GM21619 (cell line): ENCODE data around the gene ARL11.
A peak's percentile ranks its signal among the peaks of the same experiment; 100 is the strongest.
"Not testable (repeated sequence)": the region's sequence is repeated elsewhere in the genome, so short reads cannot be mapped to it uniquely, and the experiment has no call there.

Source experiments
- ATAC-seq: cut with Tn5 transposase; IDR thresholded peaks from one replicate; pipeline ENCODE4 v1.9.1; 2021; ENCODE audit not compliant: unreplicated experiment

The ARL11 gene

GRCh38 chr13:49627831-49628652 lies at the start of gene ARL11:
Gene ARL11, plus strand, starts transcription at chr13:49628507. Its CDS starts 1,941 bp downstream, at chr13:49630448.
- peak; percentile 92 for ATAC-seq

- ATAC-seq = no peak
These were observed 48.8 kb upstream of the ARL11 start for GRCh38 chr13:49579501-49579900.

GRCh38 chr13:49580980-49581680 lies 47.2 kb upstream of the ARL11 start:
- no peak for ATAC-seq

- ATAC-seq = peak; percentile 1
These were observed 43.5 kb upstream of the ARL11 start for GRCh38 chr13:49584771-49585182.

GRCh38 chr13:49585220-49586157 lies 42.8 kb upstream of the ARL11 start, which contains the start of gene RCBTB1:
Gene RCBTB1, minus strand, starts transcription at chr13:49585558. Its CDS starts 18,279 bp downstream, at chr13:49567279.
- ATAC-seq = peak; percentile 91

DNA sequence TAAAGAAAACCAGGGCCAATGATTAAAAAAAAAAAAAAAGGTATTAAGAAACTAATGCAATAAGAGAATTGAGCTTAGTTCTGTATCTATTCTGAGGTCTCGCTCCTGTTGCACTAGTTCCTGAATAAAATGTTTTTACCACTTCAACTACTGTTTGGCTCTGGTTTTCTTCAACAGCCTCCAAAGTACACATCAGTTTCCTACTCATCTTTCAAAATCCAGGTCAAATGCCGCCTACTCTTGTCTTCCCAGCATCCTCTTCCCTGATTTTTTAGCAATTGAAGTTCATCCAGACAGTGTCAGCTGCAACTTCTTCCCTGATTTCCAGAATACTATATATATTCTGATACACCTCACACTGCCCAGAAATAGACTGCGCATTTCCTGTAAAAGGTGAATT lies 41.6 kb upstream of the ARL11 start:
- ATAC-seq = no peak

GRCh38 chr13:49587311-49587847 lies 40.9 kb upstream of the ARL11 start:
- no peak for ATAC-seq

GRCh38 chr13:49590714-49591113 lies 37.6 kb upstream of the ARL11 start:
- not testable (repeated sequence) for ATAC-seq

DNA sequence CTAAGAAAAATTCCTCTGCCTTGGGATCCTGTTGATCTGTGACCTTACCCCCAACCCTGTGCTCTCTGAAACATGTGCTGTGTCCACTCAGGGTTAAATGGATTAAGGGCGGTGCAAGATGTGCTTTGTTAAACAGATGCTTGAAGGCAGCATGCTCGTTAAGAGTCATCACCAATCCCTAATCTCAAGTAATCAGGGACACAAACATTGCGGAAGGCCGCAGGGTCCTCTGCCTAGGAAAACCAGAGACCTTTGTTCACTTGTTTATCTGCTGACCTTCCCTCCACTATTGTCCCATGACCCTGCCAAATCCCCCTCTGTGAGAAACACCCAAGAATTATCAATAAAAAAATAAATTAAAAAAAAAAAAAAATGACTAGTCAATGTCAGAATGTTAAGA lies 34.4 kb upstream of the ARL11 start:
- not testable (repeated sequence) for ATAC-seq

DNA sequence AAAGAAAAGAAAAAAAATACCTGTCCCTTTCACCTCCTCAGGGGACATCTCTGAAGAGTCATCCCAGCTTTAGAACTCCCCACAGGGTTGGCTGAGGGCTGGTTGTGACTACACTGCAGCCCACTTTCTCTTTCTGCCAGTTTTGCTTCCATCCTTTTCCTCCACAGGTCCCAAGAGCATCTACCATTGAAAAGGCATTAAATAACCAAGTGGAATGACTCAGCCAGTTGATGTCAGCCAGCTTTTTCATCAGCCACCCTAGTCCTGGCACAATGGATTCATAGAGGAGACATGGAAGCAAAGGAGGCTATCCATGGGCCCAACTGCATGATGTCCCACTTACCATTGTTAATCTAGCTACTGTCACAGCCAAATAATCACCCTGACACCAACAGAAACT lies 33.7 kb upstream of the ARL11 start:
- ATAC-seq = no peak

DNA sequence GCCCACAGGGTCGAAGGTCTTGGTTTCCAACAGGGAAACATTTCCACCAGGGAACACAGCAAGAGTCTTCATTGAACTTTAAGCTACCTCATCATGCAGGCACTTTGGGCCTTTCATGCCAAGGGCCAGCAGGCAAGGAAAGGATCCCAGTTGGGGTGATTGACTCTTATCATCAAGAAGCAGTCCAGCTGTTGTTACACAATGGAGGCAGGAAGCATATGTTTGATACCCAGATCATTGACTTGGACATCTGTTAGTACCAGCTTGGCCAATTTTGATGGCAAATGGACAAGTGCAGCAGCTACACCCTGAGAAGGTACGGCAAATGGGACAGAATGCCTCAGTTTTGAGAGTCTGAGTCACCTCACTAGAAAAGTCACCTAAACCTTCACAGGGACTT lies 32.1 kb upstream of the ARL11 start:
- no peak for ATAC-seq

DNA sequence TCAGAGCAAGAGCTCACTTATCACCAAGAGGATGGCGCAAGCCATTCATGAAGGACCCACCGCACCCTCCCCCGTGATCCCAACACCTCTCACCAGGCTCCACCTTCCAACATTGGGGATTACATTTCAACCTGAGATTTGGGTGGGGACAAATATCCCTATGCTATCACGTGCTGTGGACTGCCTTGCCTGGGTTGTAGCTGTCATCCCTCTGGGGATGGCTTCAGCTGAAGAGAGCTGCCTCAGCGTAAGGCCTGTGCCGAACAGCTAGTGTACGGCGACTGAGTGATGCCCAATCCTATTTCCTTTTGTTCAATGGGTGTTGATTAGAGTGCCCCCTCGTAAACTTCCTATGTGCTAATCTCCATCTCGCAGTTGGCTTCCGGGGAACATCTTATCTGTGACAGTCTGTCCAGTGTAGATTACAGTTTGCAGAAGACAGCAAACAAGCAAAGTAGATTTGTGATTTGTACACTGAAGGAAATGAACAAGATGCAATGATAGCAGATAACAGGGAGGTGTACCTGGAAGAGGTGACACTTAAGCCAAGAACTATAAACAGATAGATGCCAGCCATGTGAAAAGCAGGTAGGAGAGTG lies 31.2 kb upstream of the ARL11 start:
- no peak for ATAC-seq

GRCh38 chr13:49602005-49602404 lies 26.3 kb upstream of the ARL11 start:
- ATAC-seq = no peak

GRCh38 chr13:49602615-49603014 lies 25.7 kb upstream of the ARL11 start:
- not testable (repeated sequence) for ATAC-seq

DNA sequence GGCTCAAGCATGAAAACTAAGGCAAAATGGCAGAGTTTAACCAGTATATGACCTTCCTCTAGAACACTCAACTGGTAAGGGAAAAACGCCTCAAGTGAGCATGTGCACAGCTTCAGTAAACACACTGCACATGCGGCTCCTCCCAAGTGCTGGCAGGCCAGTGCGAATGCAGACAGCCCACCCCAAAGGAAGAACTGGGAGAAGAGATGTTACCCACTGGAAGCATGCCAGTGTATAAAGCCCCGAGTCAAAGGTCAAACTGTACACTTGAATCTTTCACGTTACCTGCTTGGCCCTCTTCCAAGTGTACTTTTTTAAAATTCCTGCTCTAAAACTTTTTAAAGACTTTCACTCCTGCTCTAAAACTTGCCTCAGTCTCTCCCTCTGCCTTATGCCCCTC lies 23.7 kb upstream of the ARL11 start:
- no peak for ATAC-seq

GRCh38 chr13:49606747-49607648 lies 21.3 kb upstream of the ARL11 start:
- ATAC-seq = peak; percentile 98

DNA sequence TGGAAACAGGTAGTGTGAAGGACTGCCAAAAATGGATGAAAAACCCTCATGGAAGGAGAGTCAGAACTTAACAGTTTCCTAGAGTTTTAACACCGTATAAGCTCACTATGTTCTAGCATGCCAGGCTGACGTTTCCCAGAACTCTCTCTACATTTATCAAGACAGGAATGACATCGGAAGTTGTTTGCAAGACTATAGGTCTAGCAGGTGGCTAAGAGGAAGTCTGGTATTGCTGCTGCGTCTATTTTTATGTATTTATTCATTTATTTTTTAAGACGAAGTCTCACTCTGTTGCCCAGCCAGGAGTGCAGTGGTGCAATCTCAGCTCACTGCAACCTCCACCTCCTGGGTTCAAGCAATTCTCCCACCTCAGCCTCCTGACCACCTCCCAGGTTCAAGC lies 20.5 kb upstream of the ARL11 start:
- no peak for ATAC-seq

- no peak for ATAC-seq
These were observed 19.5 kb upstream of the ARL11 start for GRCh38 chr13:49608651-49609331.

DNA sequence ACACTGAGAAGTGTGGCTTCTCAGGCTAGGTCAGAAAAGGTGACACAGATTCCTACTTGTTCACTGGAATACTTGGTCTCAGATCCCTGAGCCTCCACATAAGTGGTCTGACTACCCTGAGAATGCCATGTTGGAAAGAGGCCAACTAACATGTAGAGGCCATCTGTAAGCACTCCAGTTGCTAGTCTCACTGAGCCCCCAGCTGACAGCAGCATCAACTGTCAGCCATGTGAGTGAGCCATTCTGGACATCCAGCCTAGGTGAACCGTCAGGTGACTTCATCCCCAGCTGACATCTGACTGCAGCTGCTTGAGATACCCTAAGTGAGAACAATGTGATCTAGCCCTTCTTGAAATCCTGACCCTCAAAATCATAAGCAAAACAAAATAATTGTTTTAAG lies 18.1 kb upstream of the ARL11 start:
- no peak for ATAC-seq
